GM21447 (cell line): Measurements from ENCODE around the gene SKIDA1.

Experiments used
- ATAC-seq: cut with Tn5 transposase; IDR thresholded peaks from one replicate; pipeline ENCODE4 v1.9.1; 2021; ENCODE audit not compliant: unreplicated experiment

The SKIDA1 gene

DNA sequence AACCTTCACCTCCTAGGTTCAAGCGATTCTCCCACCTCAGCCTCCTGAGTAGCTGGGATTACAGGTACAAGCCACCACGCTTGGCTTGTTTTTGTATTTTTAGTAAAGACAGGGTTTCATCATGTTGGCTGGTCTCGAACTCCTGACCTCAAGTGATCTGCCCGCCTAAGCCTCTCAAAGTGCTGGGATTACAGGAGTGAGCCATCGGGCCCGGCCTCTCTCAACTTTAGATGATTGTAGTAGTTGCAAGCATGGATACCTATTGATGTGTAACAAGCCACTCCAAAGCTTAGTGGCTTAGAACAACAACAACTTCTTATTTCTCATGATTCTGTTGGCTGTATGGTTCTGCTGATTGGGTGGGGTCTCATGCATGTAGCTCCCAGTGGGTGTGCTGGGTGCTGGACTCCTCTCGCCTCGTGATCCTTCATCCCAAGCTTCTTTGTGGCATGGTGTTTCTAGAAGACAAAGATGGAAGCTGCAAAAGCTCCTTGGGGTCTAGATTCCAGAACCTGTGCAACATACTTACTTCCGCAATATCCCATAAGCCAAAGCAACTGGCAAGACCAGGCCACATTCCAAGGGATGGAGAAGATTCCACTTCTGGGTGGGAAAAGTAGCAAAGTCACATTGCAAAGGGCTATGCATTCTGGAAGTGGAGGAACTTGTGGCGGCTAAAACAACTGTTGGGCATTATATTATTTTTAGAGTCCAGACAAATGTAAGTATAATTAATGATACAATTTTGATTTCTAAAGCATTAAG is 37.9 kb downstream of the SKIDA1 start:
- ATAC-seq = no peak

DNA sequence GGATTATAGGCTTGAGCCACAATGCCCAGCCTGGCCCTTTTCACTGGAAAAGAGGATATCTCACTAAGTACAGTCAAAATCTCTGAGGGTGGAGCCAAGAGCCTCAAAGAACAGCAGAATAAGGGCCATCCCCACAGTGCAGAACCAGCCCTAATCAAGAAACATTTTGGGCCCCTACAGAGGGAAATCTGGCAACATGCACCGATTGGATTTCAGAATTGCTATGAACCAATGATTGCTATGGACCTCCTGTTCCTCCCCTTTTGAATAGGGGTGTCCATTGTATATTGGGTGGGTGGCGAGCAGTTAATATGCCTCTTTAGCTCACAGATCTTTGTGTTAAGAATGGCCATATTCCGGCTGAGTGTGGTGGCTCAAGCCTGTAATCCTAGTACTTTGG is 42.7 kb downstream of the SKIDA1 start:
- ATAC-seq = no peak

GRCh38 chr10:21481407-21481806 is 44.1 kb downstream of the SKIDA1 start:
- no peak for ATAC-seq

DNA sequence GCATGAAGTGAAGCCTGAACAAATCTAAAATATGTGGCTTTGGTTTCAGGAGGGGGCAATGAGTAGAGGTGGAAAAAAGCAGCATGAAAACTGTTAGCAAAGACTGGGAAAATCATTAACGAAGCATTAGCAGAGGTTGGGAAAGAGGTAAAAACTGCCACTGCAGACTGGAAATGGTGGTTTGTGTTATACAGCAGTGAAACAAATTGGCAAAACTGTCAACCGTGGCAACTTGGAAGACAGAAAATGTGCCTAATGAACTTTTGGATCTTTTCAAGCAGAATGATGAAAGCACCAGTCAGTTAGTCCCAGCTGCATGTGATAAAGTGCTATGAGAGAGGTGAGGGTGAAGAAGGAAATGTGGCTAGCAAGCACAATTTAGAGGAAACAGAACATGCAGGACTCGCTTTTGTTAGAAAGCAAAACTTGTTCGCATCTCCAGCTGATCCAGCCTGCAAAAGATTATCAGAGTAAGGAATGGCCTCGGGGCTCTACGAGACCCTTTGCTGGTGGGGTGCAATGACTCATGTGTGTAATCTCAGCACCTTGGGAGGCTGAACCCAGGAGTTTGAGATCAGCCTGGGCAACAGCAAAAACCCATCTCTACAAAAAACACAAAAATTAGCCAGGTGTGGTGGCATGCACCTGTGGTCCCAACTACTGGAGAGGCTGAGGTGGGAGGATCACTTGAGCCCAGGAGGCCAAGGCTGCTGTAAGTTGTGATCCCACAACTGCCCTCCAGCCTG is 45.7 kb downstream of the SKIDA1 start:
- ATAC-seq = no peak

DNA sequence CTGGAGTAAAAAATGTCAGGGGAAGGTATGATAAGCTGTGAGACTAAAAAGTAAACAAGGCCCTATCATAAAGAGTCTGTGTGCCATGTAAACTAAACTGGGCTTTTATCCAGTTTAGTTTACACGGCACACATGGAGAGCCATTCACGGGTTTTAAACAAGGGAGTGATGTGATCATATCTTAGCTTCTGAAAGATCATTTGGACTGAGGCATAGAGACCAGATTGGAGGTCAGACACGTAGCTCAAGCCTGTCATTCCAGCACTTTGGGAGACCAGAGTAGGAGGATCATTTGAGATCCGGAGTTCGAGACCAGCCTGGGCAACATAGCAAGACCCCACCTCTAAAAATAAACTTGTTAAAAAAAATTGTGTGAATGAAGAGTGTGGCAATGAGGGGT is 50.1 kb downstream of the SKIDA1 start:
- no peak for ATAC-seq

- no peak for ATAC-seq
Measured at GRCh38 chr10:21473541-21473940, 51.9 kb downstream of the SKIDA1 start.

DNA sequence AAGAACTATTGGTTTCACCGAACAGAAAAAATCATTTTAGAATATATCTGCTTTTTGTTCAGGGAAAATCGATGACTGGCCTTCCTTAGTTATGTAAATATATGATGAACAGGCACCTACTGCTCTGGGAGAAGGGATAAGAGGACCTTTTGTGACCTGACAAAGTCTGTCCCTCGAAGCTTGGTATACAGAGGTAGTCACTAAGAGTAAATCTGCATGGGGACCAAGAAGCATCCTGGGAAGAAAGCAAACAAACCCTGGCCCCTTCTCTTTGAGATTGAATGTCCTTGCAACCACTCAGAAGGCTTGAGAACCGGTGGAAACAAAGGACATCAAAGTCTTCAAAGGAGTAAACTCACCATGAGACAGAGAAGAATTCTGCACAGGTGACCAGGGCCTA is 52.3 kb downstream of the SKIDA1 start:
- ATAC-seq = no peak

- no peak for ATAC-seq
Measured at GRCh38 chr10:21468086-21468485, 57.4 kb downstream of the SKIDA1 start.

DNA sequence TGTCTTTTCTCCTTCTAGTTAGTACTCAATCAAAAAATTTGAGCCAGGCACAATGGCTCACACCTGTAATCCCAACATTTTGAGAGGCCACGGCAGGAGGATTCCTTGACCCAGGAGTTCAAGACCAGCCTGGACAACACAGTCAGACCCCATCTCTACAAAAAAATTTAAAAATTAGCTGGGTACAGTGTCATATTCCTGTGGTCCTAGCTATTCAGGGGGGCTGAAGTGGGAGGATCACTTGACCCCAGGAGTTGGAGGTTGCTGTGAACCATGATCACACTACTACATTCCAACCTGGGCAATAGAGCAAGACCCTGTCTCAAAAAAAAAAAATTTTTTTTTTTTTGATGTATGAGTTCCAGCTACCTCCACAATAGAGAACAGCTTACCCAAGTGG is 57.8 kb downstream of the SKIDA1 start:
- ATAC-seq = no peak

DNA sequence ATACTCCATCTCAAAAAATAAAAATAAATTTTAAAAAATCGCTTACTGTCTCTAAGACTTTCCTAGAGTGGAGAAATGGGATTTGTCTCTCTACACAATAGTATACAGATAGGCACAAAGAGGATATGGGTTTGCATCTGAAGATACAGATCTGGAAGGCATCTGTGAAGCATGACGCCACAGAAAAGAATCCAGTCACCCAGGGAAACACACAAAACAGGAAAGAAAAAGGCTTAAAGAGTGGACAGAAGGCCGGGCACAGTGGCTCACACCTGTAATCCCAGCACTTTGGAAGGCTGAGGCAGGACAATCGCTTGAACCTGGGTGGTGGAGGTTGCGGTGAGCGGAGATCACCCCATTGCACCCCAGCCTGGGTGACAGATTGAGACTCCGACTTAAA is 61.3 kb downstream of the SKIDA1 start:
- no peak for ATAC-seq
